Measurements from ENCODE around the gene FETUB.

The FETUB gene

DNA sequence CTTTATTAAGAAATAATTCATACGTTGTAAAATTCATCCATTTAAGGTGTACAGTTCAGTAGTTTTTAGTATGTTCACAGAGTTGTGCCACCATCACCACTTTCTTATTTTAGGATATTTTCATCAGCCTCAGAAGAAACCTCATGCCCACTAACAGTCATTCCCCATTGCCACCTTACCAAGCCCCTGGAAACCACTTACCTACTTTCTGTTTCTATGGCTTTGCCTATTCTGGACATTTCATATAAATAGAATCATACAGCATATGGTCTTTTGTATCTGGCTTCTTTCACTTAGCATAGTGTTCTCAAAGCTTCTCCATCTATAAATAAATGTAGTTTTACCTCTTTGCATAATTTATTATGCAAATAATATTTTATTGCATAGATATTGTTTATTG, 6.6 kb downstream of the FETUB start:
- Mint-ChIP-seq H3K4me3 (no peak overlapping the region), H3K27me3 (peaks cover 36% of the 10 kb centered on the region), H3K9me3 (no peaks in the 10 kb centered on the region), H3K27ac (ENCODE audit: low read depth) (no peak overlapping the region), H3K4me1 (no peaks in the 10 kb centered on the region), H3K36me3 (ENCODE audit: insufficient read depth) (peaks cover 2% of the 10 kb centered on the region)
- ATAC-seq (replicated peaks; ENCODE audit: extremely low read depth, poor library complexity, severe bottlenecking): no peak
- no peak for DNase-seq (ENCODE audit: low spot score in 2 of 2)

DNA sequence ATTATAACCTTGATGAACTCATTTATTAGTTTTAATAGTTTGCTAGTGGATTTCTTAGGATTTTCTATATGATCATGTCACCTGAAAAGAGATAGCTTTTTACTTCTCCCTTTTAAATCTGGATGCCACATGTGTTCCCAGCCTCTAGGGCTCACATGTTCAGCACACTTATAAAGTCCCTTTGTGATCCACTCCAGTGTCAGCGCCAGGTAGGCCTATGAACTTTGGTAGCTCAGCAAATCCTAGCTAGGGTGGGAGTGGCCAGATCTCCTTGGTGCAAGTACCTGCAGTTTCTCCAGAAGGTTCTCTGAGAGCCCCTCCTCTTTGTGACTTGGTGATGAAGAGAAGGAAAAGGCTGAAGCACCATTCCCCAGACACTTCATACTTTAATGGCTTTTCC, 8.7 kb downstream of the FETUB start:
- H3K4me3 Mint-ChIP-seq: no peak overlapping the region
- DNase-seq (ENCODE audit: low spot score in 2 of 2) (no peak), ATAC-seq (replicated peaks; ENCODE audit: extremely low read depth, poor library complexity, severe bottlenecking) (no peak)
- no peak overlapping the region for H3K27ac Mint-ChIP-seq (ENCODE audit: low read depth)
- H3K36me3 Mint-ChIP-seq (ENCODE audit: insufficient read depth): peaks cover 2% of the 10 kb centered on the region
- no peaks in the 10 kb centered on the region for H3K9me3 Mint-ChIP-seq
- H3K4me1 Mint-ChIP-seq: no peaks in the 10 kb centered on the region
- peaks cover 34% of the 10 kb centered on the region for H3K27me3 Mint-ChIP-seq

DNA sequence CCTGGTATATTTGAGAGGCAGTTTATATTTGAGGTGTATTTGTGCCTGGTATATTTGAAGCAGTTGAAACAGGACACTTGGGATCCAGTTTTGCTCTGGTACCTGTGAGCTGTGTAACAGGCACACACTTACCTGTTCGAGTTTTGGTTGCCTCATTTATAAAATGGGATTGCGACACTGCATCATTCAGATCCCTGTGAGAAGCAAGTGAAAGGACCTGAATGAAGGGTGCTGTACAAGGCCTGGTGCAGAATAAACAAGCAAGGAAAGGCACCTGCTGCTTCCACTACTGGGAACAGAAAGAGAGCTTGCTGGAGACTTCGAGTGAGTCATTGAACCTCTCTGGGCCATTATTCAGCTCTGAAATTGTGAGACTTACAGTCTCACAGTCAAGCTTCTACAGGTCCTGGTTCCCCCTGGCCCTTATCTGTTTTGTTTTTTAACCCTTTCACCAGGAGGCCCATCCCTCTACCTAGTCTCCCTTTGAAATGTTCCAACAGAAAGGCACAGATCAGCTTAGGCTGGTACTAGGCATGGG, 11.5 kb downstream of the FETUB start:
- Mint-ChIP-seq H3K27me3 (peaks cover 6% of the 10 kb centered on the region), H3K4me3 (no peak overlapping the region), H3K9me3 (no peaks in the 10 kb centered on the region), H3K4me1 (no peaks in the 10 kb centered on the region), H3K36me3 (ENCODE audit: insufficient read depth) (no peaks in the 10 kb centered on the region), H3K27ac (ENCODE audit: low read depth) (no peak overlapping the region)
- no peak for ATAC-seq (replicated peaks; ENCODE audit: extremely low read depth, poor library complexity, severe bottlenecking)
- DNase-seq (ENCODE audit: low spot score in 2 of 2): no peak

DNA sequence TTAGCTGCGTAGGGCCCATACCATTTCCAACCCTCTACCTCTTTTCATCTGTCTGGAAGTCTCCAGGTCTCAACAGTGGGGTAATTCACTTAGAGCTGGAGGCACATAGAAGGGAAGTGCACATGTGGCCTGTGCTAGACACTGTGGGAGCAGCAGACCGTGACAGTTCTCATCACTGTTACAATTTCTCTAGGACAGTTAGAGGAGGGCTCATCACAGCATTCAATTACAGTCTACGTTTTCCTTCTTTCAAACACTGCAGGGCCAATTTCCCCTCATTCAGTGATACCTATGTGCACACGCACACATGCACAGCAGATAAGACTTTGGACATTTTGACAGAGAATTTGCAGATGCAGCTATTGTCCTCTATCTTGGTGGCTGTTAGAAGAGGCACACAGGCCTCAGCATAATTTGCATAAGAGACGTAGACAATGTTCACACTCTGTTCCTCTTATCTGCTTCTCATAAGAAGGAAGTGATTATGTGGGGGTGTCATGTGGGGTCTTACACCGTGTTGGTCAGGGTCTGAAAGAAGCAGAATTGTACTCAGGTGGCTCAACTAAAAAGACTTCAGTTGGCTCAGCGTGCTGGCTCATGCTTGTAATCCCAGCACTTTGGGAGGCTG, 13.0 kb downstream of the FETUB start:
- Mint-ChIP-seq H3K27ac (ENCODE audit: low read depth) (no peak overlapping the region), H3K9me3 (no peaks in the 10 kb centered on the region), H3K36me3 (ENCODE audit: insufficient read depth) (no peaks in the 10 kb centered on the region), H3K27me3 (peaks cover 11% of the 10 kb centered on the region), H3K4me1 (no peaks in the 10 kb centered on the region), H3K4me3 (no peak overlapping the region)
- no peak for ATAC-seq (replicated peaks; ENCODE audit: extremely low read depth, poor library complexity, severe bottlenecking)
- DNase-seq (ENCODE audit: low spot score in 2 of 2): no peak

DNA sequence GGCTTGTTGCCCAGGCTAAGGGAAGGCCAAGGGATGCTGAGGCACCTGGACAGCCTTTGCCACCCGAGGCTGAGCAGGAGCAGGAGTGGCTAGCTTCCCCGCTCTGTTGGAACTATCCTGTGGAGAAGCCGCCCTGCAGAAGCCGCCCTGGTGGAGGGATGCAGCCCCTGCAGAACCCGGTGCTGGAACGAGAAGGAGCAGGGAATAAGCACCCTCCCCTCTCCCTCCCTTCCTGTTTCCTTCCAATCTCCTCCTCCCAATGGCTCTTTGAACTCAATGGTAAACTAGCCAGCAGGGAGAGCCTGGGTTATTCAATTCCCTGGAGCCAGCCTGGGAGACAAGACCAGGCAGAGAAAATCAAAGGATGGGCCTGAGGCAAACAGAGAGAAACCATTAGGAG, 13.8 kb downstream of the FETUB start:
- no peaks in the 10 kb centered on the region for H3K36me3 Mint-ChIP-seq (ENCODE audit: insufficient read depth)
- no peak overlapping the region for H3K4me3 Mint-ChIP-seq
- no peak for DNase-seq (ENCODE audit: low spot score in 2 of 2)
- no peak for ATAC-seq (replicated peaks; ENCODE audit: extremely low read depth, poor library complexity, severe bottlenecking)
- peaks cover 19% of the 10 kb centered on the region for H3K27me3 Mint-ChIP-seq
- no peaks in the 10 kb centered on the region for H3K9me3 Mint-ChIP-seq
- H3K27ac Mint-ChIP-seq (ENCODE audit: low read depth): no peak overlapping the region
- no peaks in the 10 kb centered on the region for H3K4me1 Mint-ChIP-seq

DNA sequence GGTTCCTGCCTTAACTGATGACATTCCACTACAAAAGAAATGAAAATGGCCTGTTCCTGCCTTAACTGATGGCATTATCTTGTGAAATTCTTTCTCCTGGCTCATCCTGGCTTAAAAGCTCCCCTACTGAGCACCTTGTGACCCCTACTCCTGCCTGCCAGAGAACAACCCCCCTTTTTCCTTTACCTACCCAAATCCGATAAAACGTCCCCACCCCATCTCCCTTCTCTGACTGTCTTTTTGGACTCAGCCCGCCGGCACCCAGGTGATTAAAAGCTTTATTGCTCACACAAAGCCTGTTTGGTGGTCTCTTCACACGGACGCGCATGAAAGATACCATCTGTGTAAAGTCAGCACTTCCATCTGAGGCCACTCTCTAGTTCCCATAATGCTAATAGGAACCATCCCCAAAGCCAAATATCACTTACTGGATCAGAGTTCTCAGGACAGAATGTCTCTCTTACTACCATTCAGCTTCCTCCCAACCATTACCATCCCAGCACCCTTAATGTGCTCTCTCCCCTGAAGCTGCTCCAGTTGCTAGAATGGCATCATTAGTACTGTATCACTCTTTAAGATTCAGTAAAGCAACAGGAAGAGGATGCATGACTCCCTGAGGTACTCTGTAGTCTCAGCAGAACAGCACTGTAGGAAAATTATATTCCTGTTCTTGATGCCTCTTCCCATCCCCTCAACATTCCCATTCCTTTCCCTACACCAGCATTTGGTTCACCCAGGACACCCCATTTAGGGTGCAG, 23.3 kb downstream of the FETUB start:
- H3K27ac Mint-ChIP-seq (ENCODE audit: low read depth): no peak overlapping the region
- peaks cover 30% of the 10 kb centered on the region for H3K27me3 Mint-ChIP-seq
- ATAC-seq (replicated peaks; ENCODE audit: extremely low read depth, poor library complexity, severe bottlenecking): no peak
- H3K9me3 Mint-ChIP-seq: no peaks in the 10 kb centered on the region
- no peaks in the 10 kb centered on the region for H3K4me1 Mint-ChIP-seq
- DNase-seq (ENCODE audit: low spot score in 2 of 2): no peak
- H3K4me3 Mint-ChIP-seq: no peak overlapping the region
- no peaks in the 10 kb centered on the region for H3K36me3 Mint-ChIP-seq (ENCODE audit: insufficient read depth)

DNA sequence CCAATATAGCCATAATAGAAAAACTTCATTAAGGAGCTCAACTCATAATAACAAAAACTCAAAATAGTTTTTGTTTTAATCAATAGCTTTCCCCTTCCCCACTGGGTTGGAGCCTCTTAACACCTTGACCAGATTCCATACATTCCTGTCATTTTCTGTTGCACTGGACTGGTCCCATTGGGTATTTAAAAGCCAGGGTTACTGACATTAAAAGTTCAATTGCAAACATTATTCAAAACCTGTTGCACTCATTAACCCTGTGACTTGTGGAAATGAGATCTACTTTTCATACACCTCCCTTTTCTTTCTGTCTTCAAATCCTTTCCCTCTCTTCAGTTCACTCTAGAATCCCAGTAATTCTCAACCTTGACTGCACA, 23.9 kb downstream of the FETUB start:
- Mint-ChIP-seq H3K4me1 (no peaks in the 10 kb centered on the region), H3K27ac (ENCODE audit: low read depth) (no peak overlapping the region), H3K4me3 (no peak overlapping the region), H3K27me3 (peaks cover 25% of the 10 kb centered on the region), H3K9me3 (no peaks in the 10 kb centered on the region), H3K36me3 (ENCODE audit: insufficient read depth) (no peaks in the 10 kb centered on the region)
- DNase-seq (ENCODE audit: low spot score in 2 of 2) (no peak), ATAC-seq (replicated peaks; ENCODE audit: extremely low read depth, poor library complexity, severe bottlenecking) (no peak)

DNA sequence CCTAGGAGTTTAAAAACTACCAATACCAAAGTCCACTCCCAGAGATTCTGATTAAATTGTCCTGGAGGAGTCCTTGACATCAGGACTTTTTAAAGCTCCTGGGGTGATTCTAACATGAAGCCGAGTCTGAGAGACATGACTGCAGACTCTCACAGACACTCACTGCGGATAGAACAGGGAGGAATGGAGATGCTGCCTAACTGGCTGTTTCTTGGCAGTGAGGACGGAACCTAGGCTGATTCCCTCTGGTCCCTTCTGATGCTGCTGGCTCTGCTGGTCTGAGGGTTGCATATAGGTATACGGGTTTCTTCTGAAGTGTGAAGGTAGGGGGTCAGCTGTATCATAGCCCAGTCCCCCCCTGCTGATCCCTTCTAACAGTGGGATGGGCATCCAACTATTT, 24.3 kb downstream of the FETUB start:
- DNase-seq (ENCODE audit: low spot score in 2 of 2): no peak
- no peak overlapping the region for H3K27ac Mint-ChIP-seq (ENCODE audit: low read depth)

DNA sequence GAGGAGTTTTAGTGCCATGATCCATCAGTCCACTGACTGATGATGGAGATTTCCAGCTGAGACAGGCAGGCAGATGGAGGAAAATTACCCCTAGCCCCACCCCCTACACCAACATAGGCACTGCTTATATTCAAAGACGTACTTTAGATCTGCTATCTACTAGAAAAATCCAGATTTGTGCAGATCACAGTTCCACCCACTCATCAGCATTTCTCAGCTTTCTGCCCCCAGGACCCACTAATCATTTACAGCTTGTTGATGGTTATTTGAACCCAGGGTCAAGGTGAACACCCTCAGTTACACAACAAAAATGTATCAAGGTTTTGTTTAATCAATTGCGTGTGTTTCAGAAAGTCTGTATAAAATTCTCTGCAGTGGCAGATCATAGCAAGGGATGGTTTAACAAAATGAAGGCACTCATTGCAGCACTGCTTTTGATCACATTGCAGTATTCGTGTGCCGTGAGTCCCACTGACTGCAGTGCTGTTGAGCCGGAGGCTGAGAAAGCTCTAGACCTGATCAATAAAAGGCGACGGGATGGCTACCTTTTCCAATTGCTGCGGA, 25.5 kb downstream of the FETUB start, which contains the start of gene HRG:
TSS of gene HRG (plus strand) at position 390 of the 564 bp plus-strand sequence. CDS start at position 408, 18 bp downstream.
- no peak within 1 kb of the TSS for H3K27ac Mint-ChIP-seq (ENCODE audit: low read depth)
- H3K4me1 Mint-ChIP-seq: no peaks in the 10 kb centered on the region
- H3K27me3 Mint-ChIP-seq: peaks cover 16% of the 10 kb centered on the region
- DNase-seq (ENCODE audit: low spot score in 2 of 2) (no peak), ATAC-seq (replicated peaks; ENCODE audit: extremely low read depth, poor library complexity, severe bottlenecking) (no peak)
- H3K36me3 Mint-ChIP-seq (ENCODE audit: insufficient read depth): no peaks in the 10 kb centered on the region
- no peaks in the 10 kb centered on the region for H3K9me3 Mint-ChIP-seq
- H3K4me3 Mint-ChIP-seq: no peak within 1 kb of the TSS

More for the DNA sequence above, 24.3 kb downstream of the FETUB start:
- peaks cover 21% of the 10 kb centered on the region for H3K27me3 Mint-ChIP-seq
- H3K9me3 Mint-ChIP-seq: no peaks in the 10 kb centered on the region
- no peak for ATAC-seq (replicated peaks; ENCODE audit: extremely low read depth, poor library complexity, severe bottlenecking)
- no peaks in the 10 kb centered on the region for H3K36me3 Mint-ChIP-seq (ENCODE audit: insufficient read depth)
- H3K4me1 Mint-ChIP-seq: no peaks in the 10 kb centered on the region
- H3K4me3 Mint-ChIP-seq: no peak overlapping the region

DNA sequence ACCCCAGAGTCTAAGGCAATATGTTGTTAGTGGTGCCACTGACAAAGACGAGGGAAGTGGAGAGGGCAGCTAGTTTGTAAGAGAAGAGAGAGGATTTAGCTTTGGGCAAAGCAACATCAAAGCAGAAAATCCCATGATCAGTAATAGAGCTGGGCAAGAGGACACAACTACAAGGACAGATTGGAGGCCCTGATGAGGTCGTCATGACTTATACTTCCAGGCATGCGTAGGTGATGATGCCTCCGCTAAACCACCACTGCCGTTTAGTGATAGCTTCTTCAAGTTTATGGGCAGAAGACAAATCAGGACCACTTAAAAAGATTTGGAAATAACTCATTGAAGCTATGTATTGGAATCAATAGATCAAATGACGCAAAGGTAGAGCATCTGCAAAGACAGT, 28.2 kb downstream of the FETUB start:
- H3K4me3 Mint-ChIP-seq: no peak overlapping the region
- no peak for DNase-seq (ENCODE audit: low spot score in 2 of 2)

DNA sequence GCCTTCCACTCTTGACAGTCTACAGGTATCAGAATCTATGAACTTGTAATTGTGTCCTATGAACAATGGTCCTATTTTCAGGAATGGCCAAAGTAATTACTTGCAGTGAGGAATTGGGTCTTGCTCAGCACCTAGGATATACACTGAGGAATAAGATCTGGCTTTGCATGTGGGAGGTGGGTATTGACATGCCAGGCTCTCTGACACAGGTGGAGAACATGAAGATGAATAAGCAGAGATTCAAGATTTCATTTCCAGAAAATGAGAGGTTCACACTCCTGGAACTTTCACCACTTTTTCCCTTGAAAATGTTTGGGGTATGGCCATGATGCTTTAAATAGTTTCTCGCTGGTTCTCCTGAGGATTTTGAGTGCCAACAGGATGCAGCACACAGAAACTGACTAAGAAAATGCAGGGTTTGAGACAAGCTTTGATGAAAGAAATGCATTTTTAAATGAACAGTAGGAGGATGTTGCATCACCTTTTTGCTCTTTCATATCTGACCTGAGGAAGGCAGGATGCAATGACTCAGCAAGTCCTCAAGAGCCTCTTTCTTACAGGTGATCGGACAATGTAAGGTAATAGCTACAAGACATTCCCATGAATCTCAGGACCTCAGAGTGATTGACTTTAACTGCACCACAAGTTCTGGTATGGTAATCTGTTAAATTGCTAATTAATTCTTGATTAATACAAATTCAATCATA, 29.3 kb downstream of the FETUB start:
- ATAC-seq (replicated peaks; ENCODE audit: extremely low read depth, poor library complexity, severe bottlenecking): no peak
- Mint-ChIP-seq H3K4me1 (no peaks in the 10 kb centered on the region), H3K4me3 (no peak overlapping the region), H3K36me3 (ENCODE audit: insufficient read depth) (no peaks in the 10 kb centered on the region), H3K9me3 (no peaks in the 10 kb centered on the region), H3K27me3 (peaks cover 27% of the 10 kb centered on the region), H3K27ac (ENCODE audit: low read depth) (no peak overlapping the region)
- no peak for DNase-seq (ENCODE audit: low spot score in 2 of 2)

More for the DNA sequence above, 28.2 kb downstream of the FETUB start:
- Mint-ChIP-seq H3K4me1 (no peaks in the 10 kb centered on the region), H3K9me3 (no peaks in the 10 kb centered on the region), H3K27ac (ENCODE audit: low read depth) (no peak overlapping the region), H3K36me3 (ENCODE audit: insufficient read depth) (no peaks in the 10 kb centered on the region), H3K27me3 (peaks cover 29% of the 10 kb centered on the region)
- ATAC-seq (replicated peaks; ENCODE audit: extremely low read depth, poor library complexity, severe bottlenecking): no peak

DNA sequence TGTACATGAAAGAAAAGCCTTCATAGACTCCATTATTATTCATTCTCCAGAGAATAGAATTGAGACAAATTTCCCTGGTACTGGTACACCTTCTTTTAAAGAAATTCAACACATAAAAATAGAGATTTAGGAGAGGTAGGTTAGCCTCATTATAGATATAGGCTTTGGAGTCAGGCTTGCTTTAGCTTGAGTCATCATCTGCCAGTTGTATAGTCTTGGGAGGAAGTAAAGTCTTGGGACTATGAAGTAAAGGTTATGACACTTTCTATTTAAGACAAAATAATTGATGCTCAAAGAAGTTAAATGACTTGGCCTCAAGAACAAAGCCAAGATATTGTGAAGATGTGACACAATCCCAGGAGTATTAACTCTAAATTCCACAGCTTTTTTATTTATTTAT, 30.0 kb downstream of the FETUB start:
- H3K36me3 Mint-ChIP-seq (ENCODE audit: insufficient read depth): no peaks in the 10 kb centered on the region

More for the DNA sequence above, 30.0 kb downstream of the FETUB start:
- no peak overlapping the region for H3K4me3 Mint-ChIP-seq
- no peaks in the 10 kb centered on the region for H3K9me3 Mint-ChIP-seq
- no peaks in the 10 kb centered on the region for H3K4me1 Mint-ChIP-seq
- ATAC-seq (replicated peaks; ENCODE audit: extremely low read depth, poor library complexity, severe bottlenecking) (no peak), DNase-seq (ENCODE audit: low spot score in 2 of 2) (no peak)
- peaks cover 31% of the 10 kb centered on the region for H3K27me3 Mint-ChIP-seq
- H3K27ac Mint-ChIP-seq (ENCODE audit: low read depth): no peak overlapping the region

Measured in central memory CD8-positive, alpha-beta T cell (primary cell).